CD4-positive, alpha-beta T cell (primary cell): ENCODE data around the gene TEX9. TPM values are rescaled to one million over a fixed set of nuclear protein-coding genes. Genes with fewer than 3 reads are reported as not detected.

Experiments
- ATAC-seq: fragments of 200-7000 bp; cut with Tn5 transposase; one replicate; pipeline ENCODE4 v1.10.0; 2022; ENCODE audit warnings: mild to moderate bottlenecking; ENCODE audit not compliant: poor library complexity
- CTCF ChIA-PET: fragments of 350-600 bp; sonication (Branson Sonifier 250); formaldehyde crosslinking; loops from one replicate; lab custom pipeline; 2021; ENCODE audit warnings: antibody characterized with exemption, inconsistent platforms; lab: Charles Lee
- POLR2A ChIA-PET: fragments of 350-600 bp; sonication (Branson Sonifier 250); formaldehyde crosslinking; loops from one replicate; lab custom pipeline; 2021; ENCODE audit warnings: antibody characterized with exemption, inconsistent platforms; lab: Charles Lee
- DNase-seq, 14 experiments: peaks; one replicate each; pipeline ENCODE4 v3.0.0-alpha.2; 2013 to 2020; ENCODE audit warnings: mixed read lengths in 2 of 14
- H3K27ac ChIP-seq, 2 donors: one replicate each; pipeline versions ENCODE4 v1.5.1 to v1.7.0; 2013; ENCODE audit warnings: low read length in 2 of 2, low read depth in 1 of 2, mild to moderate bottlenecking in 1 of 2
- H3K27me3 ChIP-seq, 2 experiments: 1 replicate in 1 of 2; 2 replicates in 1 of 2; pipeline versions ENCODE4 v1.6.1 to v1.7.0; 2013; ENCODE audit warnings: low read length in 2 of 2, control low read depth in 1 of 2, mild to moderate bottlenecking in 1 of 2, moderate library complexity in 1 of 2; ENCODE audit not compliant: insufficient read depth in 2 of 2, control insufficient read depth in 1 of 2
- H3K36me3 ChIP-seq: one replicate; pipeline ENCODE4 v1.6.1; 2013; ENCODE audit warnings: low read length, control low read depth; ENCODE audit not compliant: insufficient read depth
- H3K4me1 ChIP-seq: one replicate; pipeline ENCODE4 v1.6.1; 2013; ENCODE audit warnings: low read length, control low read depth; ENCODE audit not compliant: insufficient read depth
- H3K4me3 ChIP-seq: one replicate; pipeline ENCODE4 v1.5.1; 2013; ENCODE audit warnings: mild to moderate bottlenecking, low read length, moderate library complexity
- H3K9me3 ChIP-seq, 2 experiments: 1 replicate in 1 of 2; 2 replicates in 1 of 2; pipeline versions ENCODE4 v1.6.1 to v1.7.0; 2013; ENCODE audit warnings: low read length in 2 of 2, mild to moderate bottlenecking in 2 of 2, control low read depth in 1 of 2, moderate library complexity in 1 of 2; ENCODE audit not compliant: control insufficient read depth in 1 of 2, insufficient read depth in 1 of 2
- H3K27ac Mint-ChIP-seq: one replicate; pipeline ENCODE4 v1.8.0; 2020; ENCODE audit warnings: mixed read lengths
- H3K27me3 Mint-ChIP-seq: one replicate; pipeline ENCODE4 v1.8.0; 2021; ENCODE audit warnings: mixed read lengths
- H3K36me3 Mint-ChIP-seq: one replicate; pipeline ENCODE4 v1.8.0; 2021; ENCODE audit warnings: low read depth, mixed read lengths
- H3K4me1 Mint-ChIP-seq: one replicate; pipeline ENCODE4 v1.8.0; 2021; ENCODE audit warnings: low read depth, mixed read lengths
- H3K4me3 Mint-ChIP-seq: one replicate; pipeline ENCODE4 v1.8.0; 2020; ENCODE audit warnings: mild to moderate bottlenecking, mixed read lengths
- H3K9me3 Mint-ChIP-seq: one replicate; pipeline ENCODE4 v1.8.0; 2020; ENCODE audit warnings: mixed read lengths
- CTCF ChIP-seq: fragments of 200-600 bp; IDR thresholded peaks from one replicate; pipeline ENCODE4 v1.8.0; 2022; ENCODE audit warnings: antibody characterized with exemption, mild to moderate bottlenecking
- intact Hi-C, 2 experiments: fragments of 100-400 bp; cut with DNase I in 1 of 2; cut with micrococcal nuclease in 1 of 2; formaldehyde crosslinking; loops; one replicate each; pipeline versions ENCODE4 v1.15.1 to v1.9.0; 2023 to 2025; cut with DNase I, micrococcal nuclease
- total RNA-seq, 174 experiments: library from RNA in 2 of 174; stranded (reverse) in 2 of 174; gene quantifications; one replicate each; pipeline ENCODE4 v1.2.3 and lab custom pipeline; 2021 to 2026

TEX9 gene
- total RNA-seq, 2 experiments from 2014 or later, result 1.3 to 1.6 TPM

GRCh38 chr15:56320861-56321260 is 44.4 kb upstream of the TEX9 start:
- POLR2A ChIA-PET, result no interaction called here
- ATAC-seq (no peak), DNase-seq (no peak)
- Histone ChIP-seq H3K27me3 (no peaks in the 10 kb centered on the region), H3K4me1 (no peaks in the 10 kb centered on the region), H3K27ac (no peak overlapping the region), H3K36me3 (no peaks in the 10 kb centered on the region), H3K9me3 (peaks cover 0 to 9% of the 10 kb centered on the region in 2 experiments), H3K4me3 (no peak overlapping the region)
- intact Hi-C loops, result no loop called here
- H3K27me3 Mint-ChIP-seq, result peaks cover 8% of the 10 kb centered on the region
- peaks cover 11% of the 10 kb centered on the region for H3K9me3 Mint-ChIP-seq
- no peak for TF ChIP-seq CTCF
- no peak overlapping the region for H3K27ac Mint-ChIP-seq
- H3K4me3 Mint-ChIP-seq, result no peak overlapping the region
- no peaks in the 10 kb centered on the region for H3K4me1 Mint-ChIP-seq
- CTCF ChIA-PET, result no interaction called here
- peaks cover 12% of the 10 kb centered on the region for H3K36me3 Mint-ChIP-seq

DNA sequence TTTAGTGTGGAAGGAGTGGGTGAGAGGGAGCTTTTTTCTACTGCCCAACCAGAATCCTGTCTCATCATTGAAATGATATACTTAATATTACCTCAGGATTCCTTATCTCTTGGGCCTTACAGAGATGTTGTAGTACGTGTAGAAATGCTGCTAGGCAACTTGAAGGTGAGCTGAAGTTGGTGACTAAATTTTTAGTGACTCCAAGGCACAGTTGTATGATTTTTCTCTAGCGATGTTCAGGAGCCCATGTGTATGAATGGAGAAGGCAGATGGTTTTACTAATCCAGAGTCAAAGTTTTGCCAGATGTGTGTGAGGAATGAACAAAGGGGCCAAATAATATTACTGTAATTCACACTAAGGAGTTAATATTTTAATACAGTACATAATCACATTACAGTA is 42.8 kb upstream of the TEX9 start:
- peaks cover 0 to 1% of the 10 kb centered on the region in 2 experiments for H3K9me3 ChIP-seq
- intact Hi-C loops, result no loop called here
- Mint-ChIP-seq H3K4me1 (no peaks in the 10 kb centered on the region), H3K9me3 (peaks cover 7% of the 10 kb centered on the region), H3K27ac (no peak overlapping the region), H3K36me3 (peaks cover 12% of the 10 kb centered on the region), H3K27me3 (peaks cover 8% of the 10 kb centered on the region), H3K4me3 (no peak overlapping the region)
- no peaks in the 10 kb centered on the region for H3K27me3 ChIP-seq
- TF ChIP-seq CTCF, result no peak
- ChIA-PET POLR2A (no interaction called here), CTCF (no interaction called here)
- no peaks in the 10 kb centered on the region for H3K36me3 ChIP-seq
- no peaks in the 10 kb centered on the region for H3K4me1 ChIP-seq
- DNase-seq (no peak), ATAC-seq (no peak)
- H3K4me3 ChIP-seq, result no peak overlapping the region
- H3K27ac ChIP-seq, result no peak overlapping the region

- CTCF ChIA-PET, result interaction anchor here (0.6 kb wide), 1 partner anchor 1836 kb away, joined by 3 read pairs; no protein-coding TSS in a partner anchor
- Histone ChIP-seq H3K4me3 (no peak overlapping the region), H3K4me1 (no peaks in the 10 kb centered on the region), H3K27ac (no peak overlapping the region), H3K9me3 (peaks cover 5 to 11% of the 10 kb centered on the region in 2 experiments), H3K36me3 (no peaks in the 10 kb centered on the region), H3K27me3 (no peaks in the 10 kb centered on the region)
- Mint-ChIP-seq H3K27me3 (peaks cover 8% of the 10 kb centered on the region), H3K4me1 (no peaks in the 10 kb centered on the region), H3K36me3 (peaks cover 4% of the 10 kb centered on the region), H3K9me3 (no peaks in the 10 kb centered on the region), H3K27ac (no peak overlapping the region), H3K4me3 (no peak overlapping the region)
- no peak for TF ChIP-seq CTCF
- ATAC-seq (no peak), DNase-seq (no peak)
- intact Hi-C loops, result no loop called here
- POLR2A ChIA-PET, result no interaction called here
Observed at GRCh38 chr15:56323435-56323834, 41.8 kb upstream of the TEX9 start.
